Endometrial microvascular endothelial cells (primary cell): ENCODE data around the gene MAML2. TPM values are rescaled to one million over a fixed set of nuclear protein-coding genes. Genes with fewer than 3 reads are reported as not detected.

Experiments
- in situ Hi-C: cut with HindIII; loops from 2 replicates; pipeline ENCODE4 v1.10.0; 2017; ENCODE audit warnings: low sequenced_read_pairs, low pct_unique_long_range_greater_than_20kb; ENCODE audit errors: inconsistent ontology term
- total RNA-seq: library from RNA; depleted of rRNA; stranded (reverse); fragments of >200 nt; gene quantifications from one replicate; pipeline ENCODE4 v1.2.3, GENCODE V29; 2015; ENCODE audit errors: inconsistent ontology term

Gene MAML2
- total RNA-seq, 1 donor from 2014 or later, result 4.0 TPM

DNA sequence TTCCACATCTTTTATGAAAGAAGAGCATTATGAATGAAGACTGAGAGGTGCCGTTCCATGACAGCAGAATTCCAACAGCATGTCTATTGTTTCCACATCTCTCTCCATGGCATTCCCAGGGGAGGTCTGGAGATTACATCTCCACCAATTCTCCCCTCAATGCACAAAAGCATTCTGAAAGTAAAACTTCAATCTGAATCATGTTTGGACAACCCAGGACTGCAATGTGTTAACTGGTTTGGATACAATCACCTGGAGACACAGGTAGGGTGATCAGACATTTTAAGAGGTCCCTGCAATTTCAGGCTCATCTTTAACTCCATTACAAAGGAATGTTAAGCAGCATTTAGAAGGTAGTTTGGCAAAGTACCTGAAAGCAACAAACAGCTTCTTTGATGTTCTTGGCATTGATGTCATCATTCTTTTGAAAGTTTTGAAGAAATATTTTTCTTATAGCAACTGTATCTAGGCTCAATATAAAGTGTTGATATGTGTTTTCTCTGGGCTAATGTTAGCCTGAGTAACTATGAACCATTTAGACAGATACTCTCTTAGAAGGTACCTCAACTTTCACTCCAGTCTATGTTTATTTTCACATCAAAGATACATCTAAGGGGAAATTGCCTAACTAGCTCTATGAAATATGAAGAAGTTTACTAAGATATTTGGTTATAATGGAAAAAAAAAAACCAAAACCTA is 237.6 kb downstream of the MAML2 start:
- in situ Hi-C loops, result no loop called here

DNA sequence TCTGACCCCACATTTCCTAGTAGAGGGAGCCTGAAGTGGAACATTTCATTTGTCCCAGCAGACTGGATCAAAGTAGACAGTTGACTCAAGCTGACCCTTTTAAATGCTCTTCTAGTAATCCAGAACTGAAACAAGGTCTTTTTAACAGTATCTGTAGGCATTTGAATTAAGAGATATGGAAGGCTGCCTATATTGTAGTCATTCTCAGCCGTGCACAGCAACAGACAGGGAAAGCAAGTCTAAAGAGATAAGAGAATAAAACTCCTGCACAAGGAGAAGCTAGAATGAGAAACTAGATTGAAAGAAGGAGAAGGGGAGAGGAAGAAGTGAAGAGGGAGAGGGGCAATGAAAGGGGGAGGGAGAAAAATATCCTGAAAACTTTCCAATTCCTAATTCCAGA is 238.5 kb downstream of the MAML2 start:
- in situ Hi-C loops, result no loop called here

DNA sequence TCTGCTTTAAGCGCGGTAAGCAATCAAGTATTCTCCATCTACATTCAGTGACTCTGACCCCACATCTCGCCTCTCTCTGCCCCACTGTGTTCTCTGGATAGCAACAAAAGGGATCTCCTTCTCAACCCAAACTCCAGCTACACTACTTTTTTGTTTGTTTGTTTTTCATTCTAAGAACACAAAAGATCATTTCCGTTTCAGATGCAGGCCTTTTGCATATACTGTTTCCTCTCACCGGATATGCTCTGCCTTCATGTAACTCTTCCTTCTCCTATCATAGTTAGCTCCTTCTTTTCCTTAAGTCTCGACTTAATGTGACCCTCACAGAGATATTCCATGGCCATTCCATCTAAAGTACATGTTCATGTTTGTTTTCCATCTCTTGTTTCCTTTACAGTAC is 239.3 kb downstream of the MAML2 start:
- in situ Hi-C loops, result no loop called here

DNA sequence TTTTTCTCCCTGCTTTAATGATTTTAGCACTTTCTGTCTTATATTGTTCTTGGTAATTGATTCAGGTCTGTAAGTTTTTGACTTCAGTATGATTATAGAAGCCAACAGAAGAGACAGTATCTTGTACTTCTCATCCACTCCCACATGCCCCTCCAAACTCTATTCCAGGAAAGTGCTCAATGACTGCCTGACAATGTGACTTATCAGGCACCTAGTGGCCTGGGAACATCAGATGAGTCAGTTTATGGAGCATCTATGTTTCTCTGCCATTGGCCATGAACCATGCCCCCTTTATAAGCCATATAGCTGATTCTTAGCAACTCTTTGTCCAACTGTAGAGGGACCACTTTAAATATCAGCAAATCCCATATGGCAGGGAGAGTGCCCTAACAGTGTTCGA is 239.9 kb downstream of the MAML2 start:
- in situ Hi-C loops, result no loop called here

DNA sequence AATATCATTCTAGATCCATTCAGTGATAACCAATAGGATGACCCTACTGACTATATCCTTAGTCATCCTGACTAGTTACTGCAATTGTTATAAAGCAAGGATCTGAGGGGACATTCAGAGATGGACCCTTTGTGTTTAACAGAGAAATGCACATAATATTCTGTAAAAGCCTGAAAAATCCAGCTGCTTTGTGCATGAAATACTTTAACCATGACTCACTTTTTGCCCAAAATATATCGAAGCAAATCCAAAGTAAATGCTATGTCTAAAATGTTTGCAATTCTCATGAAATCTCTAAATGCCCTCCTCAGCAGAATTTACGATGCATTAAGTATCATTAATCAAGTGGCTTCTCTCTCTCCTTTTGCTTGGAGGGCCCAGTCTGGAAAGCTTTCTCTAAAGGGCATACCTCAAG is 240.3 kb downstream of the MAML2 start:
- in situ Hi-C loops, result no loop called here

DNA sequence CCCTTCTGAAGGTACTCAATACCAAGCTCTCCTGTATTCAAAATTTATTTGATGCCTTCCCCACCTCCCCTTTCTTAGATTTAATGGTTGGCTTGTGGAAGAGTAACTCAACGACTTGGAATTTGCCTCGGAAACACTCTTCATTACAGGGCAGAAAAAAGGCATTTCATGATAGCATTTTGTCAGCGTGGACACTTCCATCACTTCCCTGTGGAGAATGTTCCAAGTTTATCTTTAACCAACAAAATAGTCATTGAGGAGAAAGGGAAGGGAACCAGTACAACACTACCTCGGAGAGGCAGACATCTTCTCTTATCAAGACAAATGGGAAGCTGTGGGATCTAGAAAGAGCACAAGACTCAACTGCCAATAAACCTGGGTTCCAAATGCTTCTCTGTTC is 241.8 kb downstream of the MAML2 start:
- in situ Hi-C loops, result no loop called here

DNA sequence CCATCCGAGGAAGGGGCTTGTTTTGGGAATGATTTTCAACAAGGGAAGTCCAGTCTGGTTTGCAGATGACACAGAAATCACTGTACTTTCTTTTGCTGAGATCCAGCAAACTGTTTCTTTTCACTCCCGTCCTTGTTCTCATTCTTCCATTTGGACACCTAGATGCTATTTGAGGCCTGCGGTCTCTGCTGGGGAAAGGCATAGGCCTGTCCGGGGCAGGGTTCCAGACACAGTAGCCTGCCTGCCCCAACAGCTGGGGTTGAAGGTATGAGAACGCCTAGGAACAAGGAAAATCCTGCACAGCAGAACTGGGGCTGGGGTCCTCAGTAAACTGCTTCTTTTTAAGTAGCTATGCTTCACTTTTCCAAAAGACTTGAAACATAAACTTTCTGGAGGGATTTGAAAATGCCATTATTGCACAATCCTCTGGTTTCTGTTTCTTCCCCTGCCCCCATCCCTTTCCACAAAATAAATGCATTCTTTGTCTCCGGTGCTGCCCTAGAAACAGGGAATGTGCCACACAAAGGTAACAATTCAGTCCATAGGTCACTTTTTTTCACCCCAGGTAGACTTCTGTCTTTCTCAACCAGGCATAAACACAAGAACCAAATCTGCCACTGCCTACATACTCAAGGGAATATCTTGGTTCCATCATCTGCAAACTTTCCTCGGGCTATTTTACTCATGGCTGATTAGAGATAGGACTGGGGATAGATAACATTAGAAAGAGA is 244.3 kb downstream of the MAML2 start:
- in situ Hi-C loops, result no loop called here

DNA sequence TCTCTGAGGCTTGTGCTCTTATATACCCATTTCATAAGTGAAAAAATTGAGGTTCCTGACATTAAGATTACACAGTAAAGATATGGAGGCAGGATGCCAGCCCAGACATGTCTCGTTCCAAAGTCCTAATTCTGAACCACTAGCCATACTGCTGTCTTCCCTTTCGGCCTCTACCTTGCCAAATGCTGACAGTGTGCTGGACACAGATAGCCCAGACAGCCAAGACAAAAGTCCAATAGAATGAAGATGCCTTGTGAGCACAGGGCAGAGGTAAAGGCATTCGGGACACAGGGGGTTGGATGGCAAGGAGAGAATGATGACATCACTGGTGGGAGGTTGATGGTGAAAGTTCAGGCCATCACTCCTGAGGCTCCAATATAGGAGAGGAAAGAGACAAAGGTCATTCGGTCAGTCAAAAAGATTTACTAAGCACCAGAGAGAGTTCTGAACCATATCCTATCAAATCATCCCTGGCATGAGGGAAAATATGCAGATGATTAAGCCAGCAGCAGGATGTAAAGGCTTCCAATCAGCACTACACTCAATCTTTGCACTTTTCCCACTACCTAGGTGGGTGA is 245.1 kb downstream of the MAML2 start:
- in situ Hi-C loops, result no loop called here

DNA sequence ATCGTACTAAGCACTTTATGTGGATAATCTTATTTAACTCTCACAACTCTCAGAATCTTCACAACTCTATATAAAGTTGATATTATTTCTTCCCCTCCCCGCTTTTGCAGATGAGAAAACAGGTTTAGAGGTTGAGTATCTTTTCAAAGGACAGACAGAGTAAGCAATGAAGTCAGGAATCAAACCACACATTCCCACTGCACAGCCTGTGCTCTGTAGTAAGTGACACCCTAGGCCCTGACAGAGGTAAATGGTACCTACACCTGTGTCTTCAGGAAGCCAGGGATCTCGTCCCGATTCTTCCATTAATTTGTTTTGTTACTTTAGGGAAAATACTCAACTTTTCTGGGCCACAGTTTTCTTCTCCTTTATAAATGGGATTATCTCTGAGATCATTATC is 246.6 kb downstream of the MAML2 start:
- in situ Hi-C loops, result no loop called here

DNA sequence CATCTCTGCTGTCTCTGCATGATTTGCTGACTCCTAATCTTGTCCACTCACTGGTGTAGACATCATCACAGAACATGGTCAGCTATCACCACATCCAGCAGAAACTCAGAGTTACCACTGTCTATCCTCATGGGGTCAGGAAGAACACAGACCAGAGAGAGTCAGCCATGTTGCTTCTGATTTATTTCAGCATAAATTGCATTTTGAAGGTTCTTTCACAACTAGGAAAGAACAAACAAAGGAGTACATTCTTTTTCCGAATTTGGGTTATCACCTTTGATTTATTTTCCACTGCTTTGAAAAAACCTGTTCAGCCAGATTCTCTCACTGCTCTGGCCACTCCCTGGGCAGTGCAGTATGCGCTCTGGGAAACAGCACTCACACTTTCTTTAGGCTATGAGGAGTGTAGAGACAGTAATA is 247.1 kb downstream of the MAML2 start:
- in situ Hi-C loops, result no loop called here

DNA sequence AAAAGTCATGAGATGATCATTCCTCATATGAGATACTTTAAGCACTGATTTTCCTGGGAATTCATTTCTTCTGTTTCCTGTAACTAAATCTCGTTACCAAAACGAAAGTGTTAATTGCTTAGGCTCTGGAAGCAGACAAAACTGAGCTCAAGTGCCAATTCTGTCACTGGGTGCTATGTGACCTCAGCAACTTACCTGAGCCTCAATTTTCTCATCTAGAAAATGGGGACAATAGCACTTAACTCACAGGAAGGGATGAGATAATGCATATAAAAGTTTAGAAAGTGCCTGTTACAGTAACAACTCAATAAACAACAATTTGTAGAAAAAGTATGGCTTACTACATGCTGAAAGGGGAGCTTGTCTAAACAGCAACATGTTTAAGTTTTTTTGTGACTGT is 248.8 kb downstream of the MAML2 start:
- in situ Hi-C loops, result no loop called here

DNA sequence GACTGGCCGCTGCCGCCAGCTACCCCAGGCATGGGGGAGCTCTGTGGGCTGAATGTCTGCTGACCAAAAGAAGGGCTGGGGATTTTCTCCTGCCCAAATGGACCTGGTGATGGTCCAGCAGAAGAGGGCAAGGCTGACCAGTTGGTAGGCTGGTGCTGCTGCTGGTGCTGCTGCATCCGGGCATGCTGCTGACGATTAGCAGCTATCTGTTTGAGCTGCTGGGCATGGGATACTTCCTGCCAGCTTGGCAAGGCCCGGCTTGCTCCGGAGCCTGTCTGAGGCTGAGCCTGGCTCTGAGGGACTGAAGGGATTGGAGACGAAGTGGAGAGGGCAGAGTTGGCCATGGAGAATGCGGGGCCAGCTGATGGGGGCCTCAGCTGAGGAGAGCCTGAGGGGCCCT is 250.5 kb downstream of the MAML2 start:
- in situ Hi-C loops, result no loop called here

DNA sequence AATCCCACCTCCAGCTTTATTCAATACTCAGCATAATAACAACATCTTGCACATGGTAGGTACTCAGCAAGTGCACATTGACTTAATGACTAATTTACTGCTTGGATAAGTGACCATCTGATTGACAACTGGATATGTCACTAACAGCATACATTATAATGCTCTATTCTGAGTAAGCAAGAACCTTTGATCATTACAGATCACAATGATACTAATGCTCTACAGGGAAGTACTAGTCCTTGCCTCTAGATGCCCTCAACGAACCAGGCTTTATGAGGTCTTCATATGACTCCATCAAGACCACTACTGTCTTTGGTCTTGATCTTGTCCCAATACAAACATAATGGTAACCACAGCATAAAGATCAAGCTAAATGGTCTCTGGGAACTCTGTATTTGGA is 251.5 kb downstream of the MAML2 start:
- in situ Hi-C loops, result no loop called here

DNA sequence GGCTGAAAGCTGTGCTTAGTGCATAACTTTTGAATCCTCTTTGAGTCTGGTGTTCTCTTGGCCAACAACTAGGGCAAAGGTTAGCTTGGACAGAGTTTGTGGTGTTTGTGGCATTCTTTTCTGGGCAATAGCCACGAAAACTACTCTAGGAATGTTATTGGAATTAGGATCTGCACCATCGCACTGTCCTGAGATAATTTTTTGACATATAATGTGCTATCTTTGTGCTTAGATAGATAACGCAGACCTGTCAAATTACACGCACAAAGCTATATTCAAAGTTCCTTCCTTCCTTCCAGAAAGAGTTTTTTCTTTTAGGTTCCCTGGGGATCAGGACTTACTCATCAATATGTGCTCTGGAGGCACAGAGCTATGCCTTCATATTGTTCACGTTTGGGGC is 252.3 kb downstream of the MAML2 start:
- in situ Hi-C loops, result no loop called here

DNA sequence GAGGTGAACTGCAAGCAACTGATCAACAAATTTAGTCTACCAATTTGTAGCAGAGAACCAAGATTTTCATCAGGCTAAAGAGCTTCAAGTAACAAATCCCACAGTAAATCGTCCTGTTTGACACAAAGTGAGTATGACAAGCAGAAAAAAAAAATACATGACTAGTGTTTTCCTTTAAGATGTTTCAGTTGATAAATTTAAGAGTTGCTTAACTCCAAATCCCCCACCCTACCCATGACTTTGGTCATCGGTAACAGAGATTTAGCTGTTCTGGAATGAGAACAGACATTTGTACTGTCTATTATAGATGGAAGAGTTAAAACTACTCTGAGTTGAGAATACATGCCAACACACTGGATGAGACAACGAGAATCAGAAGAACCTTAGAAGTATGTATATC is 254.1 kb downstream of the MAML2 start:
- in situ Hi-C loops, result no loop called here

DNA sequence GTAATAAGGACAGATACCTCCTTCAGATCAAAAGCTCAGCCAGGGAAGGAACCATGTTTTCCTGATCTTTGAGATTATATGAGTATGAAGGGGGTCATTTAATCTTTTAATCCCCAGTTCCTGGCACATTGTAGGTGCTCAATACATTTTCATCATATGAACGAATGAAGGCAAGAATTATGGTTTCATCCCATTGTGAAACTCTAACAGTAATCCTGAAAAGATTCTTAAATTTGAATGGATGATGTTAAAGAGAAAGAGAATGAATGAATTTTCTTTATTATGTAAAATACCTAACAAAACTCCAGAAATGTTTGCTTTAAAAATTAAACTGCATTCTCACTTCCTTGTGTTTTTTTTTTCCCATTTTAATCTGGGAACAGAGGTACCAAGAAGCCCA is 256.9 kb downstream of the MAML2 start:
- in situ Hi-C loops, result no loop called here

DNA sequence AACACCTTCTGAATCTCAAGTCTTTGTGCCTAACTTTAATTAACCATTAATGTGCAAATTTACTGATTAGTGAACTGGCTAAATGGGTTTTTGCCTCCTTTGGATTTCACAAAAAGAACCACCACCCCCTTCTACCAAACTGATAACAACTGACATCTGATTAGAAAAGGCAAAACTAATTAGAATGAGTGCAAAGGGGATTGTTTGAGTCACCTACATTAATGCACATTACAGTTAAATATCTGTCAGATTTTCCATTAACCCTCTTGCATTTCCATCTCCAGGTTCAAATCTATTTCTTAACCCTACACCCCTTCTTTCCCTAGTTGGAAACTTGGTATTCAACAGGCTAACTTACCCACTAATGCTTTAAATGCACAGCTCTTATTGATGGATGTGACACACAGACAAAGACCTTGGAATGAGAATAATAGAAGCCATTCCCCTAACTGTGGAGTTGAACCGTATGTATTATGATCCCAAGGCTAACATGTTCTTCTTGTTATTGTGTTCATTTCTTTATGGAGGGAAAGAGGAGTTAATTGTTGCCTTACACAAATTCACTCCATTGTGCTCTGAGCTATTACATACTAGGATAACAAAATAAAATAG is 257.6 kb downstream of the MAML2 start:
- in situ Hi-C loops, result no loop called here

DNA sequence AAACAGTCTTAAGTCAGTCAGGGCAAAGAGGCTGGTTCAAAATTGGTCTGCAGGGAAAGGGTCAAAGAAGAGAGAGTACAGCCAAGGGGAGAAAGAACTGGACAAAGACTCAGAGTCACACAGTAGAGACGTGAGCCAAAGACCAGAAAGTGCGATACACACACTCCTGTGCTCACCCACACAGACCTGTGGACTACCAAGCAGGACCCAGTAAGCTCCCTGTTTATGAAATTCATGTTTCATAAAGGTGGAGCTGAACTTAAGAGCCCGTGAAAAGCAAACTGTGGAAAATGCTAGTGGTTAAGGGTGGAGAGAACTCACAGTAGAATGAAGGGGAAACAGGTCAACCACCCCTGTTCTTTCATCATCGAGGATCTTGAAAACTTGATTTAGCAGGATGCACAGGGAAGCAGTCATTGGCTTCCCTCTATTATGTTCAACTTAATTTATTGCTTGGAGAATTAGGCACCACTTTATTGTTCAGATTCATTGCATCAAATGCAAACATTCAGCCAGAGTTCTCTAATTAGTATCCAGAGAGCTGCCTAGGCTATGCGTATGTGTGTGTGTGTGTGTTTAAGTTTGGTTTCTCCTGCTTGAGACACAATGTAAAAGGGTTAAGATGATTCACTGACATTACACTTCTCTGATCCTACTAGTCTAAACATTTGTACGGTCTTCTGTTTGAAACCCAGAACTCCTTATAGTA is 258.2 kb downstream of the MAML2 start:
- in situ Hi-C loops, result no loop called here

DNA sequence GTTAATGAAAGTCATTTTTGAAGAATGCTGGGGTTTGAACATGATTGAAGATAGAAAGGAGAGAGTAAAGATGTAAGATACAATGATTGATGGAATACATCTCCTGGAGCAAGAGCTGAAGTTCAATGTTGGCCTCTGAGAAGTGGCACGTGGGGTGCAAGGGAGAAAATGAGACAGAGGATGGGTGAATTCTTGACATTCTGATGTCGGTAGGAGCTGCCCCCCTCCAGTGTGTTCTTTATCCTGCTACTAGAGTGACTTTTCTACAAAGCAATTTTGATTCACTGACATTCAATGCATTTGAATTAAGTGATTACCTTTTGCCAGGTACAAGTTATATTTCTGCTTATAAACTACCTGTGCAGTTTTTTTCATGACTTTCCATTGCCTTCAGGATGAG is 260.1 kb downstream of the MAML2 start:
- in situ Hi-C loops, result no loop called here
